GM18868 (cell line): ENCODE results near the gene HNF4A.
"Not testable (repeated sequence)": the region's sequence is repeated elsewhere in the genome, so short reads cannot be mapped to it uniquely, and the experiment has no call there.

Experiments used
- ATAC-seq: cut with Tn5 transposase; IDR thresholded peaks from one replicate; pipeline ENCODE4 v1.9.1; 2021; ENCODE audit warnings: mild to moderate bottlenecking, moderate library complexity; ENCODE audit not compliant: unreplicated experiment

The HNF4A gene

DNA sequence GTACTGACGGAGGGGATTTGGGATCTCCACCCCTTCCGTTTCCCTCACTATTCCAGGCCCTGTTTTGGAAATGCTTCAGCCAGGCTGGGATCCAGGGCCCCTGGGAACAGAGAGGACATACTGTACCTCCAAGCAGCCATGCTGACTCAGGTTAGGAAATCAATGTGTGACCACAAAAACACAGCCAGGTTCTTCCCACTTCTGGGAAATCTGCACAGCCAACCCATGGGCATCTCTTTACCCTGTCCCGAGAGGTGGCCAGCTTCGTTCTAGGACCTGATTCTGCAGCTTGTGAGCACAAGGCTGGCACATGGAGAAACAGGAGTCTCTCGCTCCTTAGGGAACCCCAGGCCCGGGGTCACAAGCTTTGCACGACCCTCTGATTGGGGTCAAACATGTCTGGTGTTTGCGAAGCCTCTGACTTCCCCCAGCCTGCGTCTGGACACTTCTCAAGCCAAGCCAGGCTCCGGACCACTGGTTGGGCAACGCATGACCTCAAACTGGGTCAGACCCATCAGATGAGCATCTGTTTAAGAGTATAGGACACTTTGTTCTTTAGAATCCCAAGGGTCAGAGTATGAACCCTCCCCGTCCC is 111.9 kb downstream of the HNF4A start:
- no peak for ATAC-seq

DNA sequence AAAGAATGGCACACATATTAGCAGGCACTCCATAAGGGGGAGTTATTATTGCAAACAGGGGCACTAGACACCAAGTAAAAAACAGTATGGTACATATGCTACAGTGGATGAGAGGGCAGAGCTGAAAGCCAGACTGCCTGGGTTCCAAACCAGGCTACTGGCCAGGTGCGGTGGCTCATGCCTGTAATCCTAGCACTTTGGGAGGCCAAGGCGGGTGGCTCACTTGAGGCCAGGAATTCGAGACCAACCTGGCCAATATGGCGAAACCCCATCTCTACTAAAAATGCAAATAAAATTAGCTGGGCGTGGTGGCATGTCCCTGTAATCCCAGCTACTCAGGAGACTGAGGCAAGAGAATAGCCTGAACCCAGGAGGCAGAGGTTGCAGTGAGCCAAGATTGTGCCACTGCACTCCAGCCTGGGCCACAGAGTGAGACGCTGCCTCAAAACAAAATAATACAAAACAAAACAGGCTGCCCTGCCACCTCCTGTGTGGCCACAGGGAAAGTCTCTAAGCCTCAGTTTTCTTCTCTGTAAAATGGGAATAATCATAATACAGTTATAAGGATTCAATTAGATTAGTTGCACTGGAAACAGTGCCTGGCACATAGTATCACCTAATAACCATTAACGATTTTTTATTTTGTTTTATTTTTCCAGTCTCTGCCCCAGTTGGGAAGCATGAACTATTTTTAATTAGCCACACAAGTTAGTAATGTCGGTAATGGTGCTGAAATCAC is 112.7 kb downstream of the HNF4A start:
- no peak for ATAC-seq

DNA sequence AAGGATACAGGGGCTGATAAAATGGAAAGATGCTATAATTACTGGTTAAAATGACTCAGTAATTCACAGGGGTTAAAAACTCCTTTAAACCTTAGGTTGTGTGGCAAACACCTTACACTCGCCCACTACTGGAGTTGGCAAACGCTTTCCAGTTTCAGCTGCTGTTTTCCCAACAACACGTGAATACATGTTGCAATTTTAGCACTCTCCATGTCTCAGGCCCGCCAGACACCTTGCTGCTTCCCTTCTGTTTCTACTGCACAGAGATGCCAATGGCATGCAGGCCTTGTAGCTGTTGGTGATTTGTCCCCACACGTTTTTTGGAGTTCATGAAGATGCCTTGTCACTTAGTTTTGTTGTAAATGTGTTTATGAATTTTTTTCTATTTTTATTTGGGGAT is 114.8 kb downstream of the HNF4A start:
- ATAC-seq = no peak

DNA sequence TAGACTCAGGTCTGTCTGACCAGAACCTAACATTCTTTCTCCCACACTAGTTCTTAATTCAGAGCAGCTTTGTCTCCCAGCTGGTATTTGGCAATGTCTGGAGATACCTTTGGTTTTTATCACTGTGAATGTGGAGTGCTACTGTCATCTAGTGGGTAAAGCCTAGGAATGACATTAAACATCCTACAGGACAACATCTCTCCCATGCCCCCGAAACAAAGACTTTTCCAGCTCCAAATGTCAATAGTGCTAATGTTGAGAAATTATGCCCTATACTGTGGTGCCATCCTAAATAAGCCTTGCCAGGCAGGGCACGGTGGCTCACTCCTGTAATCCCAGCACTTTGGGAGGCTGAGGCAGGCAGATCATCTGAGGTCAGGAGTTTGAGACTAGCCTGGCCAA is 116.0 kb downstream of the HNF4A start:
- ATAC-seq = no peak

DNA sequence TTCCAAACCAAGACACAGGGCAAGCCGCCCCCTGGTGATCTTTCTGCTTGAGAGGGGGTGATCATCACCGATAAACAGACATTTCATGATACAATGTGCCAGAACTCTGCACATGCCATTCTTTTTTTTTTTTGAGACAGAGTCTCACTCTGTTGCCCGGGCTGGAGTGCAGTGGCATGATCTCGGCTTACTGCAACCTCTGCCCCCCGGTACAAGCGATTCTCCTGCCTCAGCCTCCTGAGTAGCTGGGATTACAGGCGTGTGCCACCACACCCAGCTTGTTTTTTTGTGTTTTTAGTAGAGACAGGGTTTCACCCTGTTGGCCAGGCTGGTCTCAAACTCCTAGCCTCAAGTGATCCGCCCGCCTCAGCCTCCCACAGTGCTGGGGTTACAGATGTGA is 116.8 kb downstream of the HNF4A start:
- not testable (repeated sequence) for ATAC-seq

DNA sequence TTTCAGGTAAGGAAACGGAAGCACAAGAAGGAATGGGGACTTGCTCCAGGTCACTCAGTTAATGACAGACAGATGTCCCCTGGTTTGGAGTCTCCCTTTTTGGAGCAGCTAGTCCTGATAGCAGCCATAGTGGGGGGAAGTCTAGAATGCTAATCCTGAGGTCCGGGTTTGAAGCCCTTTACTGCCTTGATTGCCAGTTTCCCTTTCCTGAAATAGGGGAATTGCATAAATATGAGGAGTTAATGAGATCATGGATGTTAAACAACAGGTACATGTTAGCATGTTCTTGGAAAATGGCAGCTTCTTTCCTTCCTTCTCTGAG is 119.8 kb downstream of the HNF4A start:
- no peak for ATAC-seq

DNA sequence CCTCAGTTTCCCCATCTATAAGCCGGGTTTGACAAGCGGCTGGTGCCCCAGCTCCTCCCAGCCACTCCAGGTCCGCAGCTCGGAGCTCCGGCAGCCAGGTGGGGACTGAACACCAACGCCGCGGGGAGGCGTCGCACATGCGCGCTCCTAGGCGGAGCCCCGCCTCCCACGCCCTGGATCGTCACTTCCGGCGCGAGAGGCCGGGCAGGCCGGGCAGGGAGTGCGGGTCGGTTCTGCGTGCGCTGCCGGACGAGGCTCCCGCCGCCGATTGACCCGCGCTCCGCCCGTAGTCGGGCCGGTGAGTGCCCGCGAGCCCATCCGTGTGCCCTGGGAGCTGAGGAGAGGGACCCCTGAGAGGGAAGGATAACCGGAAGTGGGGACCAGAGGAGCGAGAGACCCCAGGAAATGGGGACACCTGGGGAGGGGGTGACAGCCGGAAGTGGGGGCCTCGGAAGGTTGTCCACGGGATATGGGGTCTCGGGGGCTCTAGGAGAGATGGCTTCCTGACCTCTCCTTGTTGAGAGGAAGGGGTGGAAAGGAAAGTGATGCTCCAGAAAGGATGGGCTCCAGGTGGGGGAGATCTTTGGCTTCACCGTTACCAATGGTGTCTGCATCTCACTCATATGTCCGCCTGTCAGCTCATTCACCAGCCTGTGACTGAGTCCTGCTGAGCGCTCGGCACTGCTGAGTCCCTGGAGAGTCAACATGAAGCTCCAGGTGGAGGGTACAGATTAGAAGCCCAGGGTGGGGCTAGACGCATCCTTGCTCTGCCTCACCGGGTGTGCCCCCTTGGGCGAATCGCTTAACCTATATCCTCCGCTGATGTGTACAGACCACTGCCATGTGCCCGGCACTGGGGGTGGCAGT is 120.4 kb downstream of the HNF4A start, which contains the start of gene TTPAL:
TTPAL (plus strand) TSS at position 181 of the 867 bp plus-strand sequence. CDS start 4,126 bp downstream, outside the sequence.
- ATAC-seq = peak; percentile 96

DNA sequence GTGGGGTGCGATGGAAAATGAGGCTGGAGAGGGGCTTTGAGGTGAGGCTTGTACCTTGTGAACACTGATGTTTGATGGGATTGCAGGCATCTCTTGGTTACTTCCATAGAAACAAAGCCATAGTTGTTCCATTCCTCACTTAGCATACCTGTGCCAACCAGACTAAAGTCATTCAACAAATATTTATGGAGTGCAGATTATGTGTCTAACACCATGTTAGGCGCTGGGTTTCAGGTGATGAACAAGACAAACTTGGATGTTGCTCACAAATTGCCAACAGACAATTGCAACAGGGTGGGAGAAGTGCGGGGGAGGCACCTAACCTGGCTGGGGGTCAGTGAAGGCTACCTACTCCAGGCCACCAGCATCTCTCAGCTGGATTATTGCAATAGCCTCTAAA is 121.7 kb downstream of the HNF4A start:
- ATAC-seq = no peak

DNA sequence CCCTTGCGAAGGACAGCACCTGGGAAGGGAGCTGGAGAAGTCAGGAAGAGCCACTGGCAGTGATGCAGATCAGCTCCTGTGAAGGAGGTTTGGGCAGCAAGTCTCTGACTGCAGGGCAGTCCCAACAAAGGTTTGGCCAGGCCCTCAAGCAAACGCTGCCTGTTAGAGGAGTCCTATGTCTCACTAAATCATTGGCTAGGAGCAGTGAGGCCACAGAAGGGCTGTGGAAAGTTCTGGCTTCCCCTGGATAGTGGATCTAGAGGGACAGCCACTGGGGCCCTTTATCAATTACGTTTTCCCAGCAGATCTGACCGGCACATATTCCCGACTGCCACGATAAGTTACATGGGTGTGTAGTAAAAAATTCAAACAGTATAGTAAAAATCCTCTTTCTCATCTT is 122.7 kb downstream of the HNF4A start:
- no peak for ATAC-seq

DNA sequence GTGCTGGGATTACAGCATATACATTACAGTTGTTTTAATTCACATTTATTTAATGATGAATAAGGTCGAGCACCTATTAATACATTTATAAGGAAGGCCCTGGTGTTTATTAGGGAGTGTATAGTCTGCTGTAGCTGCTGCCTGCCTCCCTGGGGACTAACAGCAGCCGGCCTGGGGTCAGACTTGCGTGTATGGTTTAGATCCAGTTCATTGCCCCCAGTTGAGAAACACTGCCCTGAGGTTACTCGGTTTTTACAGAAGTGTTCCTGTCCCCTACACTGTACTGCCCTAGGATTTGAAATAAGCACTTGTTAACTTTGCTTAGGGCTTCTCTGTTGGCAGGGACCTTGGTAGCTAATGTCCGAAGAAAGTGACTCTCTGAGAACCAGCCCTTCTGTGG is 124.1 kb downstream of the HNF4A start:
- no peak for ATAC-seq

DNA sequence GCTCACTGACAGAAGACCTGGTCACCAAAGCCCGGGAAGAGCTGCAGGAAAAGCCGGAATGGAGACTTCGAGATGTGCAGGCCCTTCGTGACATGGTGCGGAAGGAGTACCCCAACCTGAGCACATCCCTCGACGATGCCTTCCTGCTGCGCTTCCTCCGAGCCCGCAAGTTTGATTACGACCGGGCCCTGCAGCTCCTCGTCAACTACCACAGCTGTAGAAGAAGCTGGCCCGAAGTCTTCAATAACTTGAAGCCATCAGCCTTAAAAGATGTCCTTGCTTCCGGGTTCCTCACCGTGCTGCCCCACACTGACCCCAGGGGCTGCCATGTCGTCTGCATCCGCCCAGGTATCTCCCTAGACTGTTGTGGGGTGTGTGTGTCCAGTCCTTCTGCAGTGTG is 124.6 kb downstream of the HNF4A start:
- no peak for ATAC-seq

DNA sequence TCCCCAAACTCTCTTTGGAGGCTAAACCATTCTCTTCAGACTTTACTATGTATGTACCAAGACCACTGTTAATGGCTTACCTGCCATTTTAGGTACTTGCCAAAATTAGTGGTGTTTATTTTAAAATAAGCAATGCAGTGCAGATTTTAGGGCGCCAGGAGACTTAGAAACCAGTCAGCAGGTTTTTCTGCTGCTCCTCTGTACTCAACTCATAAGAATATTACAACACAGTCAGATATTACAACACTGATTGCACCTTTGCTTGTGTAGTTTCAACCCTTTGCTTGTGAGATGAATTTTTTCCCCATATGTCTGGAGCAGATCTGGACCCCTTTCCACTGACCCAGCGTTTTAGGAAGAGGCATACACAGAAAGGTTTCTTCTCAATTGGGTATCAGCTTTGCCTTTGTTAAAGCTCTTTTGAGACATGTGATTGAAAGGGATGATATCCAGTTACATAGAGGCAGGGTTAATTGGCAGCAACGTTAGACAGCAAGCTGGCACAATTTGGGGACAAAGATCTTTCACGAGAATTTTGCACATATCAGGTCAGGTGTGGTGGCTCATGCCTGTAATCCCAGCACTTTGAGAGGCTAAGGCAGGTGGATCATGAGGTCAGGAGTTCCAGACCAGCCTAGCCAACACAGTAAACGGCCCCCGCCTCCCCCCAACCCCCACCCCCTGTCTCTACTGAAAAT is 126.4 kb downstream of the HNF4A start:
- no peak for ATAC-seq

DNA sequence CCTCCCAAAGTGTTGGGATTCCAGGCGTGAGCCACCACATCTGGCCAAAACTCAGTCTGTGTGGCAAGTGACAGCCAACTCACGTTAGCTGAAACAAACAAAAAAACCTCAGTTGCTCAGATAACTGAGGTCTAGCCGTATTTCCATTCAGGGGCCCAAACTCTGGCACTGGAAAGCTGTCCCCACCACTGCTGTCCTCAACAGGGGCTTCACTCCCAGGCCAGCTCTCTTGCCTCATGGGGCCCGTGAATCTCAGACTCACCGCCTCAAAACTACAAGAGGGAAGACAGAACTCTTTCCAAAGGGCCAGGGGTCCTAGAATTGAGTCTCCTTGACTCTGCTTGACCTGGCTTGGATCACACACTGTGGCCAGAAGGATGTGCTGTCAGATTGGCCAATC is 127.6 kb downstream of the HNF4A start:
- ATAC-seq = no peak
